ENCODE data around the gene SCYGR8.

GRCh38 chr2:227717687-227718567 lies 27.8 kb upstream of the SCYGR8 start, which contains the start of gene SLC19A3:
- TF ChIP-seq POLR2A (IDR thresholded peaks at IDR 0.05; ENCODE audit: low read depth, low read length) (no peak), PBX3 (IDR thresholded peaks at IDR 0.05; ENCODE audit: insufficient replicate concordance, low read depth, low read length) (no peak), DPF2 (IDR thresholded peaks at IDR 0.05) (no peak), TAF1 (IDR thresholded peaks at IDR 0.05; ENCODE audit: borderline replicate concordance, low read depth, low read length) (no peak), ZBTB33 (IDR thresholded peaks at IDR 0.05) (no peak), RAD51 (IDR thresholded peaks at IDR 0.05) (no peak), NFYB (IDR thresholded peaks at IDR 0.05; ENCODE audit: insufficient read depth, low read depth, low read length) (no peak), CEBPB (IDR thresholded peaks at IDR 0.05; ENCODE audit: borderline replicate concordance in 1 of 2, low read depth in 2 of 2, low read length in 2 of 2) (no peak), ATF2 (IDR thresholded peaks at IDR 0.05; ENCODE audit: low read length) (no peak), EP300 (IDR thresholded peaks at IDR 0.05; ENCODE audit: borderline replicate concordance in 1 of 2, control insufficient read depth in 1 of 2, low read depth in 2 of 2, low read length in 2 of 2) (no peak)
